Ascending aorta (tissue), 2 donors: ENCODE measurements around the gene KCNJ9. TPM values are rescaled to one million over a fixed set of nuclear protein-coding genes. Genes with fewer than 3 reads are reported as not detected.

Experiments
- DNase-seq, 2 donors: peaks; one replicate each; pipeline ENCODE4 v3.0.0-alpha.2; 2019; ENCODE audit warnings: low spot score in 2 of 2
- H3K27ac ChIP-seq, 2 donors: fragments of 200-600 bp; sonication (generic); one replicate each; pipeline ENCODE4 v1.5.1; 2016 to 2017; ENCODE audit warnings: mild to moderate bottlenecking in 1 of 2
- H3K27me3 ChIP-seq: fragments of 200-600 bp; sonication (generic); one replicate; pipeline ENCODE4 v1.5.1; 2017
- H3K36me3 ChIP-seq, 2 donors: fragments of 200-600 bp; sonication (generic); one replicate each; pipeline ENCODE4 v1.5.1; 2016
- H3K4me1 ChIP-seq, 2 donors: fragments of 200-600 bp; sonication (generic); one replicate each; pipeline ENCODE4 v1.5.1; 2016 to 2017; ENCODE audit warnings: mild to moderate bottlenecking in 1 of 2
- H3K4me3 ChIP-seq, 2 donors: fragments of 200-600 bp; sonication (generic); one replicate each; pipeline ENCODE4 v1.5.1; 2016 to 2017; ENCODE audit warnings: mild to moderate bottlenecking in 1 of 2
- H3K9me3 ChIP-seq, 2 donors: fragments of 200-600 bp; sonication (generic); one replicate each; pipeline ENCODE4 v1.5.1; 2016
- intact Hi-C: fragments of 100-400 bp; cut with DNase I; formaldehyde crosslinking; loops from one replicate; pipeline ENCODE4 v1.15.1; 2023
- total RNA-seq: library from RNA; depleted of rRNA; stranded (reverse); fragments of >200 nt; gene quantifications from one replicate; pipeline ENCODE4 v1.1.0, GENCODE V29; 2016
- TF ChIP-seq, protein P1 (sequence below), 3 experiments: fragments of 200-600 bp in 2 of 3; fragments of 450-650 bp in 1 of 3; sonication (generic) in 2 of 3; IDR thresholded peaks; one replicate each; pipeline ENCODE4 v1.5.1; 2016 to 2019; ENCODE audit warnings: antibody characterized with exemption in 3 of 3, mild to moderate bottlenecking in 1 of 3, moderate library complexity in 1 of 3

The KCNJ9 gene
- total RNA-seq, 1 donor from 2014 or later = 1.2 TPM

DNA sequence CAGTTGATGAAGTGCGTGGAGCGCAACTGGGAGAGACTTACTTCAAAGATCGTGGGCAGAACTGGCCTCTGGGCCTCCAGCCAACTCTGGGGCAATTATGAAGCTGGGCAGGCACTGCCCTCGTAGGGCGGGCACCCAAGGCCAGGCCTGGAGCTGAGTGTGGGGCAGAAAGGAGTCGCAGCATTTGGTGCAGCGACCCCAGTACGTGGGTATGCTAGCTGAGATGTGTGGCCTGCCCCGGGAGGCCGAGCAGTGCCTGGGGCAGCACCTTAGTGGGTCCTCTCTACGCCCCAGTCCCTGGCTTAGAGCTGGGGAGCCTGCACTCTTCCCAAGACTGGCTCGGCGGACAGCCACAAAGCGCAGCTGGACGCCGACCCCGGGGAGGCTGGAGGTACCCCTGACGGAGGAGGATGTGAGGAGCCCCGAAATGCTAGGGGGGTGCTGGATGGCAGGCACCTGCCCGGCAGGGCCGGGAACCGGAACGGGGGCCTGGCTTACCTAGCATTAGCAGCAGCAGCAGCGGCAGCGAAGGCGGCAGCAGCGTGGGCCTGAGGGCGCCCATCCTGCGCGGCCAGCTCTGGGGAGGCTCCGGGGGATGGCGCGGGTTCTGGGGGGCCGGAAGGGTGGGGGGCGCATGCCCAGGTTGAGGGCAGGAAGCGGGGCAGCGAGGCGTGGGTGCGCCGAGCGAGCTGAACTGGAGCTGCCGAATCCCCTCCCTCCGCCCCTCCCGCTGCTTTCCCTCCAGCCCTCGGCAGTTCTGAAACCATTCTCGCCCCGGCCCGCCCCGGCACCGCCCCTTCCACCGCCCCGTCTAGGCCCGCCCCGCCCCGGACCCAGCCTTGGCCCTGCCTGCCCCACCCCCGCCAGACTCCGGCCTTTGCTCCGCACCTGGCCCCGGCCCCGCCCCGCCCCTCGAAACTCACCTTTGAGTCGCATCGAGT lies 16.8 kb downstream of the KCNJ9 start, which contains the start of gene IGSF8:
Gene IGSF8 (minus strand): TSS at position 709 of the 941 bp plus-strand sequence. CDS start 147 bp downstream, at position 562.
- intact Hi-C loops = loop anchor here (1.0 to 5.0 kb wide), 3 partner anchors 12 to 244 kb away; partner anchors contain the start of genes COPA and NCSTN
- Histone ChIP-seq H3K4me1 (peaks cover 22 to 37% of the 10 kb centered on the region in 2 donors), H3K4me3 (peak within 1 kb of the TSS; percentile 69 to 85), H3K27me3 (no peaks in the 10 kb centered on the region), H3K9me3 (no peaks in the 10 kb centered on the region), H3K36me3 (peaks cover 15 to 16% of the 10 kb centered on the region in 2 donors), H3K27ac (peak within 1 kb of the TSS; percentile 93 to 99)
- TF ChIP-seq, protein P1, sequence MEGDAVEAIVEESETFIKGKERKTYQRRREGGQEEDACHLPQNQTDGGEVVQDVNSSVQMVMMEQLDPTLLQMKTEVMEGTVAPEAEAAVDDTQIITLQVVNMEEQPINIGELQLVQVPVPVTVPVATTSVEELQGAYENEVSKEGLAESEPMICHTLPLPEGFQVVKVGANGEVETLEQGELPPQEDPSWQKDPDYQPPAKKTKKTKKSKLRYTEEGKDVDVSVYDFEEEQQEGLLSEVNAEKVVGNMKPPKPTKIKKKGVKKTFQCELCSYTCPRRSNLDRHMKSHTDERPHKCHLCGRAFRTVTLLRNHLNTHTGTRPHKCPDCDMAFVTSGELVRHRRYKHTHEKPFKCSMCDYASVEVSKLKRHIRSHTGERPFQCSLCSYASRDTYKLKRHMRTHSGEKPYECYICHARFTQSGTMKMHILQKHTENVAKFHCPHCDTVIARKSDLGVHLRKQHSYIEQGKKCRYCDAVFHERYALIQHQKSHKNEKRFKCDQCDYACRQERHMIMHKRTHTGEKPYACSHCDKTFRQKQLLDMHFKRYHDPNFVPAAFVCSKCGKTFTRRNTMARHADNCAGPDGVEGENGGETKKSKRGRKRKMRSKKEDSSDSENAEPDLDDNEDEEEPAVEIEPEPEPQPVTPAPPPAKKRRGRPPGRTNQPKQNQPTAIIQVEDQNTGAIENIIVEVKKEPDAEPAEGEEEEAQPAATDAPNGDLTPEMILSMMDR (IDR thresholded peaks at IDR 0.05) = no peak
- DNase-seq = peak; percentile 41 to 95

GRCh38 chr1:160098852-160099561 lies 17.7 kb downstream of the KCNJ9 start:
- intact Hi-C loops = loop anchor here (1.0 to 5.0 kb wide), 3 partner anchors 13 to 243 kb away; partner anchors contain the start of genes COPA and NCSTN
- peaks cover 26 to 40% of the 10 kb centered on the region in 2 donors for H3K4me1 ChIP-seq

GRCh38 chr1:160099716-160100375 lies 18.5 kb downstream of the KCNJ9 start:
- H3K27me3 ChIP-seq = no peaks in the 10 kb centered on the region
- peak overlapping the region; percentile 93 to 99 for H3K27ac ChIP-seq
- TF ChIP-seq, protein P1 (IDR thresholded peaks at IDR 0.05) = no peak
- no peaks in the 10 kb centered on the region for H3K36me3 ChIP-seq
- H3K4me1 ChIP-seq = peaks cover 30 to 47% of the 10 kb centered on the region in 2 donors
- intact Hi-C loops = loop anchor here (1.0 to 10.0 kb wide), 5 partner anchors 65 to 242 kb away; partner anchors contain the start of genes COPA, DCAF8, NCSTN and PEX19
- no peak overlapping the region for H3K4me3 ChIP-seq
- no peaks in the 10 kb centered on the region for H3K9me3 ChIP-seq
- no peak for DNase-seq

More at GRCh38 chr1:160098852-160099561, 17.7 kb downstream of the KCNJ9 start:
- peak; percentile 89 to 99 for DNase-seq
- Histone ChIP-seq H3K27me3 (no peaks in the 10 kb centered on the region), H3K9me3 (no peaks in the 10 kb centered on the region), H3K4me3 (peak overlapping the region; percentile 69 to 85), H3K27ac (peak overlapping the region; percentile 93 to 99), H3K36me3 (peaks cover 6 to 8% of the 10 kb centered on the region in 2 donors)
- TF ChIP-seq, protein P1 (IDR thresholded peaks at IDR 0.05) = no peak

DNA sequence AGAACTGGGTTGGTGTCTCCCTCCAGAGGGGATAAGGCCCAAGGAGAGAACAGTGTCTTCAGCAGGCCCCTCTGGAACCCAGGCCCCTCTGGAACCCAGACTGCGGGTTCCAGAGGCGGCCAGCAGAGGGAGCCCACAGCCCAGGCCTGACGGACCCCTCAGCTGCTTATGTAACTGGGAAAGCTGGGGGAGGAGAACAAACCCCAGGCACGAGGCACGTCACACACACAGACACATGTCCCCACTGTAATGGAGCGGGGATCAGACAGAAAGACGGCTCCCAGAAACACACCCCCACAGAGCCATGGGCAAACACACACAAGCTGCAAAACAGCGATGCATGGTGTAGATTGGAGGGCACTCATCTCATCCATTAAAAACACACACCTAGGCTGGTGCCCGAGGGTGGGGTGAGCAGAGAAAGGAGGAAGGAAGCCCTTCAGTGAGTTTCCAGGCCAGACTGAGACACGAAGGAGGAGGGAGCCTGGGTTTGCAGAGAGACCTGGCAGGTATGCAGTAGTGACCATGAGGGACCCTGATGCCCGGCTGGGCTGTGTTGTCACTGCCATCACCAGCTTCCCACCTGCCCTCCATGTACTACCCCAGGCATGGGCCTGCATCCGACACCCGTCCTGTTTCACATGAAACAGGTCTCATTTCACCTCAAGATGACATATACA lies 19.8 kb downstream of the KCNJ9 start:
- Histone ChIP-seq H3K27ac (peak overlapping the region; percentile 93 to 99), H3K4me3 (peak overlapping the region in 1 of 2 donors; percentile 15), H3K9me3 (no peaks in the 10 kb centered on the region), H3K27me3 (no peaks in the 10 kb centered on the region), H3K36me3 (no peaks in the 10 kb centered on the region), H3K4me1 (peaks cover 25 to 45% of the 10 kb centered on the region in 2 donors)
- DNase-seq = peak; percentile 49 to 91
- intact Hi-C loops = loop anchor here (1.0 to 10.0 kb wide), 6 partner anchors 64 to 190 kb away; partner anchors contain the start of gene DCAF8
- TF ChIP-seq, protein P1 (IDR thresholded peaks at IDR 0.05) = peak; percentile 91 to 99 (median 94)
